CD14-positive monocyte (primary cell): Measurements from ENCODE around the gene FAM181B. TPM values are rescaled to one million over a fixed set of nuclear protein-coding genes. Genes with fewer than 3 reads are reported as not detected.

Experiments used
- DNase-seq, 3 donors: peaks; one replicate each; pipeline ENCODE4 v3.0.0-alpha.2; 2011 to 2022
- H2AFZ ChIP-seq: 2 replicates; pipeline ENCODE4 v1.6.0; 2012; ENCODE audit warnings: mild to moderate bottlenecking, low read depth, low read length, inconsistent platforms; ENCODE audit not compliant: insufficient read depth, poor library complexity, severe bottlenecking
- H3K27ac ChIP-seq, 2 donors: 1 replicate in 1 of 2; 2 replicates in 1 of 2; pipeline ENCODE4 v1.5.1; 2012 to 2013; ENCODE audit warnings: low read length in 2 of 2, control low read depth in 1 of 2, inconsistent platforms in 1 of 2, low read depth in 1 of 2, mild to moderate bottlenecking in 1 of 2
- H3K27me3 ChIP-seq, 2 donors: one replicate each; pipeline versions ENCODE4 v1.6.0 to v1.6.1; 2011 to 2013; ENCODE audit warnings: low read length in 2 of 2; ENCODE audit not compliant: control insufficient read depth in 2 of 2, insufficient read depth in 2 of 2
- H3K36me3 ChIP-seq, 2 donors: replicated peaks in 1 of 2; 1 replicate in 1 of 2; 2 replicates in 1 of 2; pipeline versions ENCODE4 v1.5.1 to v1.6.1; 2012 to 2013; ENCODE audit warnings: low read length in 2 of 2, control low read depth in 1 of 2, inconsistent platforms in 1 of 2, mild to moderate bottlenecking in 1 of 2; ENCODE audit not compliant: insufficient read depth in 2 of 2, control insufficient read depth in 1 of 2
- H3K4me1 ChIP-seq, 2 donors: 1 replicate in 1 of 2; 2 replicates in 1 of 2; pipeline versions ENCODE4 v1.5.1 to v1.6.1; 2012 to 2013; ENCODE audit warnings: low read length in 2 of 2, control low read depth in 1 of 2, inconsistent platforms in 1 of 2, mild to moderate bottlenecking in 1 of 2, moderate library complexity in 1 of 2; ENCODE audit not compliant: insufficient read depth in 2 of 2, control insufficient read depth in 1 of 2
- H3K4me2 ChIP-seq: replicated peaks from 2 replicates; pipeline ENCODE3; 2012; ENCODE audit warnings: low read length, moderate library complexity, mild to moderate bottlenecking; ENCODE audit not compliant: poor library complexity, severe bottlenecking; ENCODE audit errors: extremely low read depth
- H3K4me3 ChIP-seq, 3 experiments: fragments of 200-600 bp in 1 of 3; sonication (generic) in 1 of 3; replicated peaks in 1 of 3; 1 replicate in 2 of 3; 2 replicates in 1 of 3; pipeline ENCODE4 v1.5.1; 2011 to 2013; ENCODE audit warnings: low read length in 3 of 3, mild to moderate bottlenecking in 3 of 3, control low read depth in 2 of 3, low read depth in 2 of 3, inconsistent platforms in 1 of 3, moderate library complexity in 1 of 3
- H3K79me2 ChIP-seq: 2 replicates; pipeline ENCODE4 v1.6.0; 2012; ENCODE audit warnings: mild to moderate bottlenecking, control low read depth, inconsistent platforms, low read length, moderate library complexity; ENCODE audit not compliant: insufficient read depth
- H3K9ac ChIP-seq: 2 replicates; pipeline ENCODE4 v1.6.0; 2017; ENCODE audit warnings: low read length, mild to moderate bottlenecking; ENCODE audit not compliant: insufficient read depth, poor library complexity, severe bottlenecking
- H3K9me3 ChIP-seq, 2 donors: replicated peaks in 1 of 2; 1 replicate in 1 of 2; 2 replicates in 1 of 2; pipeline versions ENCODE4 v1.5.1 to v1.6.1; 2012 to 2013; ENCODE audit warnings: low read length in 2 of 2, control low read depth in 1 of 2; ENCODE audit not compliant: control insufficient read depth in 1 of 2, insufficient read depth in 1 of 2
- H4K20me1 ChIP-seq: 2 replicates; pipeline ENCODE4 v1.6.0; 2012; ENCODE audit warnings: mild to moderate bottlenecking, low read length, control low read depth, moderate library complexity; ENCODE audit not compliant: insufficient read depth
- H3K27ac Mint-ChIP-seq, 7 donors: one replicate each; pipeline ENCODE4 v1.8.0; 2020; ENCODE audit warnings: mild to moderate bottlenecking in 7 of 7, mixed read lengths in 7 of 7, moderate library complexity in 6 of 7, inconsistent platforms in 2 of 7
- H3K27me3 Mint-ChIP-seq, 3 donors: one replicate each; pipeline ENCODE4 v1.8.0; 2021 to 2022; ENCODE audit warnings: low read depth in 3 of 3, mild to moderate bottlenecking in 3 of 3, mixed read lengths in 3 of 3, moderate library complexity in 3 of 3, inconsistent platforms in 1 of 3
- H3K36me3 Mint-ChIP-seq, 2 donors: one replicate each; pipeline ENCODE4 v1.8.0; 2020; ENCODE audit warnings: mixed read lengths in 2 of 2, inconsistent platforms in 1 of 2, mild to moderate bottlenecking in 1 of 2
- H3K4me1 Mint-ChIP-seq: one replicate; pipeline ENCODE4 v1.8.0; 2020; ENCODE audit warnings: mild to moderate bottlenecking, mixed read lengths
- H3K4me3 Mint-ChIP-seq, 2 donors: one replicate each; pipeline ENCODE4 v1.8.0; 2020; ENCODE audit warnings: mild to moderate bottlenecking in 2 of 2, mixed read lengths in 2 of 2, moderate library complexity in 1 of 2
- H3K9me3 Mint-ChIP-seq, 7 donors: one replicate each; pipeline ENCODE4 v1.8.0; 2020 to 2022; ENCODE audit warnings: mixed read lengths in 7 of 7, mild to moderate bottlenecking in 6 of 7, moderate library complexity in 6 of 7, inconsistent platforms in 2 of 7
- WGBS: methylation state at CpG from one replicate; pipeline ENCODE4 v1.1.5; 2013; ENCODE audit warnings: missing lambda C conversion rate; ENCODE audit not compliant: insufficient coverage; 5-methylcytosine and 5-hydroxymethylcytosine counted together
- intact Hi-C, 2 donors: fragments of 100-400 bp; cut with micrococcal nuclease; formaldehyde crosslinking; loops; one replicate each; pipeline versions ENCODE4 v1.15.0 to v1.15.1; 2023
- polyA plus RNA-seq, 3 donors: library from polyadenylated mRNA; depleted of rRNA in 1 of 3; unstranded in 2 of 3; stranded (reverse) in 1 of 3; fragments of 300-500 nt in 2 of 3; fragments of >200 nt in 1 of 3; fragmentation: Illumina TruSeq in 2 of 3; gene quantifications; 1 replicate in 2 of 3; 2 replicates in 1 of 3; pipeline ENCODE4 v1.2.3, GENCODE V29; 2012 to 2021
- TF ChIP-seq, protein P1 (sequence below): fragments of 200-600 bp; IDR thresholded peaks from one replicate; pipeline ENCODE4 v1.8.0; 2022; ENCODE audit warnings: antibody characterized with exemption, mild to moderate bottlenecking

Gene FAM181B
- polyA plus RNA-seq, 3 donors, result not detected

DNA sequence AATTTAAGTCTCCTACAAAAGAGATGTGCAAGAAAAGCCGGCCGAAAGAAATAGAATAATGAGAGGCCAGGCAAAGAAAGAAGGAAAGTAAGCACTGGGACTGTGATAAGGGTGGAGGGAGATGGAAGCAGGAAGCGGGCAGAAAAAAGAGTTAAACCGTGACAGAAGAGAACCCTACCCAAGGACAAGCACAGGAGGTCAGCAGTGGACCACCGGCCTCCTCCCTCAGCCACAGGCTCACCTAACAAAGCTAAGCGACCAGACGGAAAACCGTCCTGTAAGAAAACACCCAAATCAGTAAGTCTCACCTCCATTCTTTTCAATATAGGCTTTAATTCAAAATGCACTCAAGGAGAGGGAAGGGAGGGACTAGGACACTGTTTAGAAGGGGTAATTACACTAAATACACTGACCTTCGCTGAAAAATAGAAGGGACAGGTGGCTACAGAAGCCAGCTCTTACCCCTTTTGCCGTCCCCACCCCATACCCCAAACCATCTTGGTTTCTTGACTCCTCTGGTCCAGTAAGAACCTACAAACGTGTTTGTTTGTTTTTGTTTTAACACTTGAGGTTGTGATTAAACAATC lies 1.9 kb downstream of the FAM181B start:
- H3K27me3 Mint-ChIP-seq, result peaks cover 53 to 81% (median 65%) of the 10 kb centered on the region in 3 donors

GRCh38 chr11:82730754-82731153 lies 2.9 kb downstream of the FAM181B start:
- intact Hi-C loops, result no loop called here
- H3K27ac Mint-ChIP-seq, result no peak overlapping the region
- H4K20me1 ChIP-seq, result no peaks in the 10 kb centered on the region

More for the DNA sequence above, 1.9 kb downstream of the FAM181B start:
- H3K9me3 ChIP-seq, result peaks cover 0 to 27% of the 10 kb centered on the region in 2 donors
- Mint-ChIP-seq H3K9me3 (peaks cover 0 to 17% (median 2%) of the 10 kb centered on the region in 7 donors), H3K36me3 (peaks cover 0 to 2% of the 10 kb centered on the region in 2 donors), H3K4me3 (peak overlapping the region in 1 of 2 donors; percentile 72), H3K4me1 (peaks cover 4% of the 10 kb centered on the region), H3K27ac (no peak overlapping the region)
- TF ChIP-seq, protein P1, sequence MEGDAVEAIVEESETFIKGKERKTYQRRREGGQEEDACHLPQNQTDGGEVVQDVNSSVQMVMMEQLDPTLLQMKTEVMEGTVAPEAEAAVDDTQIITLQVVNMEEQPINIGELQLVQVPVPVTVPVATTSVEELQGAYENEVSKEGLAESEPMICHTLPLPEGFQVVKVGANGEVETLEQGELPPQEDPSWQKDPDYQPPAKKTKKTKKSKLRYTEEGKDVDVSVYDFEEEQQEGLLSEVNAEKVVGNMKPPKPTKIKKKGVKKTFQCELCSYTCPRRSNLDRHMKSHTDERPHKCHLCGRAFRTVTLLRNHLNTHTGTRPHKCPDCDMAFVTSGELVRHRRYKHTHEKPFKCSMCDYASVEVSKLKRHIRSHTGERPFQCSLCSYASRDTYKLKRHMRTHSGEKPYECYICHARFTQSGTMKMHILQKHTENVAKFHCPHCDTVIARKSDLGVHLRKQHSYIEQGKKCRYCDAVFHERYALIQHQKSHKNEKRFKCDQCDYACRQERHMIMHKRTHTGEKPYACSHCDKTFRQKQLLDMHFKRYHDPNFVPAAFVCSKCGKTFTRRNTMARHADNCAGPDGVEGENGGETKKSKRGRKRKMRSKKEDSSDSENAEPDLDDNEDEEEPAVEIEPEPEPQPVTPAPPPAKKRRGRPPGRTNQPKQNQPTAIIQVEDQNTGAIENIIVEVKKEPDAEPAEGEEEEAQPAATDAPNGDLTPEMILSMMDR, result no peak
- H3K4me3 ChIP-seq, result no peak overlapping the region
- H3K4me2 ChIP-seq, result no peak overlapping the region
- H3K9ac ChIP-seq, result no peak overlapping the region
- H2AFZ ChIP-seq, result no peak overlapping the region
- peaks cover 0 to 12% of the 10 kb centered on the region in 2 donors for H3K4me1 ChIP-seq
- no peaks in the 10 kb centered on the region for H4K20me1 ChIP-seq
- no peak overlapping the region for H3K27ac ChIP-seq
- no peaks in the 10 kb centered on the region for H3K36me3 ChIP-seq
- intact Hi-C loops, result no loop called here
- 64% methylated on average over 2 of the region's 11 CpGs for WGBS
- H3K27me3 ChIP-seq, result peaks cover 56 to 72% of the 10 kb centered on the region in 2 donors
- no peak for DNase-seq
- no peaks in the 10 kb centered on the region for H3K79me2 ChIP-seq

More at GRCh38 chr11:82730754-82731153, 2.9 kb downstream of the FAM181B start:
- peaks cover 0 to 12% of the 10 kb centered on the region in 2 donors for H3K4me1 ChIP-seq
- H3K4me3 Mint-ChIP-seq, result peak overlapping the region in 1 of 2 donors; percentile 62
- no peak overlapping the region for H3K27ac ChIP-seq
- peaks cover 56 to 69% of the 10 kb centered on the region in 2 donors for H3K27me3 ChIP-seq
- no peak overlapping the region for H3K4me2 ChIP-seq
- peaks cover 0 to 2% of the 10 kb centered on the region in 2 donors for H3K36me3 Mint-ChIP-seq
- no peaks in the 10 kb centered on the region for H3K79me2 ChIP-seq
- peaks cover 0 to 27% of the 10 kb centered on the region in 2 donors for H3K9me3 ChIP-seq
- DNase-seq, result no peak
- TF ChIP-seq, protein P1, result no peak
- 54% methylated on average over 4 of the region's 5 CpGs for WGBS
- peaks cover 4% of the 10 kb centered on the region for H3K4me1 Mint-ChIP-seq
- H3K9ac ChIP-seq, result no peak overlapping the region
- H2AFZ ChIP-seq, result no peak overlapping the region
- H3K36me3 ChIP-seq, result no peaks in the 10 kb centered on the region
- no peak overlapping the region for H3K4me3 ChIP-seq
- H3K9me3 Mint-ChIP-seq, result peaks cover 0 to 15% (median 0%) of the 10 kb centered on the region in 7 donors
- peaks cover 48 to 77% (median 64%) of the 10 kb centered on the region in 3 donors for H3K27me3 Mint-ChIP-seq
